OCI-LY1 (cell line): Measurements from ENCODE around the gene IFNA13.

Experiments
- H2AFZ ChIP-seq: fragments of 200-600 bp; sonication (generic), shearing (Covaris generic); 2 replicates; pipeline ENCODE4 v1.6.0; 2014; ENCODE audit warnings: antibody characterized with exemption, mild to moderate bottlenecking, low read length
- H3F3A ChIP-seq: fragments of 200-600 bp; sonication (generic), shearing (Covaris generic); 2 replicates; pipeline ENCODE4 v1.6.0; 2014; ENCODE audit warnings: mild to moderate bottlenecking, antibody characterized with exemption, low read length, moderate library complexity; ENCODE audit not compliant: insufficient read depth
- H3K27ac ChIP-seq: fragments of 200-600 bp; sonication (generic); 2 replicates; pipeline ENCODE4 v1.5.1; 2014; ENCODE audit warnings: low read length, mixed run types, mild to moderate bottlenecking, low read depth; ENCODE audit not compliant: poor library complexity, severe bottlenecking
- H3K27me3 ChIP-seq: fragments of 200-600 bp; sonication (generic); 2 replicates; pipeline ENCODE4 v1.6.0; 2014; ENCODE audit warnings: antibody characterized with exemption, mild to moderate bottlenecking, low read length, moderate library complexity; ENCODE audit not compliant: insufficient read depth
- H3K36me3 ChIP-seq: fragments of 200-600 bp; sonication (generic); 2 replicates; pipeline ENCODE4 v1.6.1; 2014; ENCODE audit warnings: mild to moderate bottlenecking, antibody characterized with exemption, low read length, moderate library complexity, mixed read lengths; ENCODE audit not compliant: insufficient read depth
- H3K4me1 ChIP-seq: fragments of 200-600 bp; sonication (generic); 2 replicates; pipeline ENCODE4 v1.5.1; 2014; ENCODE audit warnings: mild to moderate bottlenecking, low read length, moderate library complexity; ENCODE audit not compliant: insufficient read depth, severe bottlenecking
- H3K4me2 ChIP-seq: fragments of 200-600 bp; sonication (generic), shearing (Covaris generic); 2 replicates; pipeline ENCODE4 v1.6.1; 2014; ENCODE audit warnings: low read length
- H3K4me3 ChIP-seq: fragments of 200-600 bp; sonication (generic); 2 replicates; pipeline ENCODE4 v1.5.1; 2014; ENCODE audit warnings: low read length, low read depth, mild to moderate bottlenecking, mixed read lengths; ENCODE audit not compliant: poor library complexity, severe bottlenecking
- H3K79me2 ChIP-seq: fragments of 200-600 bp; shearing (Covaris generic); 2 replicates; pipeline ENCODE4 v1.6.1; 2016; ENCODE audit warnings: mixed run types, low read length, mixed read lengths; ENCODE audit not compliant: insufficient read depth
- H3K9ac ChIP-seq: fragments of 200-600 bp; sonication (generic), shearing (Covaris generic); 2 replicates; pipeline ENCODE4 v1.6.1; 2014; ENCODE audit warnings: mild to moderate bottlenecking, low read length, mixed read lengths
- H3K9me2 ChIP-seq: fragments of 200-600 bp; sonication (generic), shearing (Covaris generic); 2 replicates; pipeline ENCODE4 v1.6.1; 2014; ENCODE audit warnings: low read depth, mild to moderate bottlenecking, low read length, mixed read lengths
- H3K9me3 ChIP-seq: fragments of 200-600 bp; shearing (Covaris generic); 2 replicates; pipeline ENCODE4 v1.6.1; 2014; ENCODE audit warnings: low read length, mixed read lengths
- H4K20me1 ChIP-seq: fragments of 200-600 bp; sonication (generic), shearing (Covaris generic); 2 replicates; pipeline ENCODE4 v1.6.0; 2016; ENCODE audit warnings: mild to moderate bottlenecking, low read length; ENCODE audit not compliant: insufficient read depth
- CTCF ChIP-seq: fragments of 200-600 bp; sonication (generic), shearing (Covaris generic); IDR thresholded peaks from 2 replicates; pipeline ENCODE4 v1.5.1; 2017; ENCODE audit warnings: mild to moderate bottlenecking, antibody characterized with exemption, low read length, moderate library complexity, mixed read lengths
- EZH2 ChIP-seq: fragments of 200-600 bp; sonication (generic), shearing (Covaris generic); IDR thresholded peaks from 2 replicates; pipeline ENCODE4 v1.8.0; 2017; ENCODE audit warnings: borderline replicate concordance, mixed run types, mild to moderate bottlenecking, antibody characterized with exemption, low read length, moderate library complexity, mixed read lengths

Gene IFNA13

GRCh38 chr9:21333226-21333625, 34.6 kb downstream of the IFNA13 start:
- Histone ChIP-seq H2AFZ (no peak overlapping the region), H3K9me2 (no peaks in the 10 kb centered on the region), H3K4me3 (no peak overlapping the region), H3K27me3 (no peaks in the 10 kb centered on the region), H3K36me3 (0 out of 2 replicates have a peak, but pooled peaks cover 13% of the 10 kb centered on the region), H3K27ac (no peak overlapping the region), H3F3A (no peaks in the 10 kb centered on the region), H4K20me1 (no peaks in the 10 kb centered on the region), H3K4me1 (peaks cover 40% of the 10 kb centered on the region), H3K9ac (no peak overlapping the region), H3K4me2 (0 out of 2 replicates have a peak overlapping the region, but pooled peaks have one; percentile 91), H3K79me2 (no peaks in the 10 kb centered on the region), H3K9me3 (no peaks in the 10 kb centered on the region)
- TF ChIP-seq CTCF (no peak), EZH2 (no peak)

- Histone ChIP-seq H3K9me2 (no peaks in the 10 kb centered on the region), H3K4me1 (peaks cover 40% of the 10 kb centered on the region), H3K27ac (no peak overlapping the region), H3K79me2 (no peaks in the 10 kb centered on the region), H3K27me3 (no peaks in the 10 kb centered on the region), H3F3A (no peaks in the 10 kb centered on the region), H4K20me1 (no peaks in the 10 kb centered on the region), H3K9me3 (no peaks in the 10 kb centered on the region), H2AFZ (no peak overlapping the region), H3K4me2 (0 out of 2 replicates have a peak overlapping the region, but pooled peaks have one; percentile 11), H3K9ac (no peak overlapping the region), H3K4me3 (no peak overlapping the region), H3K36me3 (0 out of 2 replicates have a peak, but pooled peaks cover 13% of the 10 kb centered on the region)
- TF ChIP-seq CTCF (no peak), EZH2 (no peak)
Measured at GRCh38 chr9:21331676-21332402, 36.0 kb downstream of the IFNA13 start.

GRCh38 chr9:21326526-21327139, 41.2 kb downstream of the IFNA13 start:
- Histone ChIP-seq H3K4me2 (no peak overlapping the region), H4K20me1 (no peaks in the 10 kb centered on the region), H3K27me3 (no peaks in the 10 kb centered on the region), H3K4me3 (no peak overlapping the region), H3K79me2 (no peaks in the 10 kb centered on the region), H2AFZ (no peak overlapping the region), H3K4me1 (peaks cover 5% of the 10 kb centered on the region), H3K27ac (no peak overlapping the region), H3K9ac (no peak overlapping the region), H3F3A (no peaks in the 10 kb centered on the region), H3K36me3 (peaks cover 6% of the 10 kb centered on the region; the same call in 1 of the 2 replicates), H3K9me2 (no peaks in the 10 kb centered on the region), H3K9me3 (no peaks in the 10 kb centered on the region)
- TF ChIP-seq EZH2 (no peak), CTCF (peak; percentile 77; the same call in 1 of the 2 replicates)
